Type B pancreatic cell (in vitro differentiated cells): ENCODE measurements around the gene PLPPR1. TPM values are rescaled to one million over a fixed set of nuclear protein-coding genes. Genes with fewer than 3 reads are reported as not detected.

ENCODE experiments used
- DNase-seq: peaks from one replicate; pipeline ENCODE4 v3.0.0; 2021; ENCODE audit warnings: mixed read lengths; ENCODE audit not compliant: unreplicated experiment; ENCODE audit errors: extremely low spot score
- H3K27ac Mint-ChIP-seq: 2 replicates; pipeline ENCODE4 v1.8.0; 2021; ENCODE audit warnings: mild to moderate bottlenecking, mixed read lengths
- H3K27me3 Mint-ChIP-seq: 2 replicates; pipeline ENCODE4 v1.8.0; 2021; ENCODE audit warnings: mixed read lengths
- H3K36me3 Mint-ChIP-seq: 2 replicates; pipeline ENCODE4 v1.8.0; 2021; ENCODE audit warnings: mixed read lengths
- H3K4me1 Mint-ChIP-seq: one replicate; pipeline ENCODE4 v1.8.0; 2021; ENCODE audit warnings: mixed read lengths; ENCODE audit not compliant: unreplicated experiment
- H3K4me3 Mint-ChIP-seq: 2 replicates; pipeline ENCODE4 v1.8.0; 2021; ENCODE audit warnings: mild to moderate bottlenecking, mixed read lengths
- H3K9me3 Mint-ChIP-seq: 2 replicates; pipeline ENCODE4 v1.8.0; 2021; ENCODE audit warnings: mixed read lengths
- total RNA-seq: library from RNA; stranded (reverse); gene quantifications from 2 replicates; pipeline ENCODE4 v1.2.1, GENCODE V29; 2021; ENCODE audit warnings: low replicate concordance
- TF ChIP-seq, protein P1 (sequence below): fragments of 200-600 bp; sonication (generic); conservative IDR thresholded peaks from 2 replicates; pipeline ENCODE4 v1.5.0; 2021; ENCODE audit warnings: antibody characterized with exemption, mild to moderate bottlenecking

The PLPPR1 gene
- total RNA-seq, 1 donor from 2014 or later, result 3.2 TPM

- DNase-seq, result no peak
- H3K9me3 Mint-ChIP-seq, result no peaks in the 10 kb centered on the region
- H3K27me3 Mint-ChIP-seq, result no peaks in the 10 kb centered on the region
- TF ChIP-seq, protein P1, sequence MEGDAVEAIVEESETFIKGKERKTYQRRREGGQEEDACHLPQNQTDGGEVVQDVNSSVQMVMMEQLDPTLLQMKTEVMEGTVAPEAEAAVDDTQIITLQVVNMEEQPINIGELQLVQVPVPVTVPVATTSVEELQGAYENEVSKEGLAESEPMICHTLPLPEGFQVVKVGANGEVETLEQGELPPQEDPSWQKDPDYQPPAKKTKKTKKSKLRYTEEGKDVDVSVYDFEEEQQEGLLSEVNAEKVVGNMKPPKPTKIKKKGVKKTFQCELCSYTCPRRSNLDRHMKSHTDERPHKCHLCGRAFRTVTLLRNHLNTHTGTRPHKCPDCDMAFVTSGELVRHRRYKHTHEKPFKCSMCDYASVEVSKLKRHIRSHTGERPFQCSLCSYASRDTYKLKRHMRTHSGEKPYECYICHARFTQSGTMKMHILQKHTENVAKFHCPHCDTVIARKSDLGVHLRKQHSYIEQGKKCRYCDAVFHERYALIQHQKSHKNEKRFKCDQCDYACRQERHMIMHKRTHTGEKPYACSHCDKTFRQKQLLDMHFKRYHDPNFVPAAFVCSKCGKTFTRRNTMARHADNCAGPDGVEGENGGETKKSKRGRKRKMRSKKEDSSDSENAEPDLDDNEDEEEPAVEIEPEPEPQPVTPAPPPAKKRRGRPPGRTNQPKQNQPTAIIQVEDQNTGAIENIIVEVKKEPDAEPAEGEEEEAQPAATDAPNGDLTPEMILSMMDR, result no peak
- H3K4me3 Mint-ChIP-seq, result no peak overlapping the region
- peaks cover 5% of the 10 kb centered on the region for H3K4me1 Mint-ChIP-seq
- no peak overlapping the region for H3K27ac Mint-ChIP-seq
- no peaks in the 10 kb centered on the region for H3K36me3 Mint-ChIP-seq
Observed at GRCh38 chr9:101362450-101362849, 333.9 kb downstream of the PLPPR1 start.

- Mint-ChIP-seq H3K9me3 (no peaks in the 10 kb centered on the region), H3K4me1 (peaks cover 5% of the 10 kb centered on the region), H3K36me3 (no peaks in the 10 kb centered on the region), H3K4me3 (no peak overlapping the region), H3K27me3 (no peaks in the 10 kb centered on the region), H3K27ac (no peak overlapping the region)
- DNase-seq, result no peak
- TF ChIP-seq, protein P1, result no peak
Observed at GRCh38 chr9:101365181-101365580, 336.7 kb downstream of the PLPPR1 start.

GRCh38 chr9:101366038-101366756 lies 337.7 kb downstream of the PLPPR1 start:
- no peak for DNase-seq
- Mint-ChIP-seq H3K4me3 (no peak overlapping the region), H3K9me3 (no peaks in the 10 kb centered on the region), H3K27ac (no peak overlapping the region), H3K4me1 (peaks cover 5% of the 10 kb centered on the region), H3K27me3 (no peaks in the 10 kb centered on the region), H3K36me3 (no peaks in the 10 kb centered on the region)
- TF ChIP-seq, protein P1, result no peak

DNA sequence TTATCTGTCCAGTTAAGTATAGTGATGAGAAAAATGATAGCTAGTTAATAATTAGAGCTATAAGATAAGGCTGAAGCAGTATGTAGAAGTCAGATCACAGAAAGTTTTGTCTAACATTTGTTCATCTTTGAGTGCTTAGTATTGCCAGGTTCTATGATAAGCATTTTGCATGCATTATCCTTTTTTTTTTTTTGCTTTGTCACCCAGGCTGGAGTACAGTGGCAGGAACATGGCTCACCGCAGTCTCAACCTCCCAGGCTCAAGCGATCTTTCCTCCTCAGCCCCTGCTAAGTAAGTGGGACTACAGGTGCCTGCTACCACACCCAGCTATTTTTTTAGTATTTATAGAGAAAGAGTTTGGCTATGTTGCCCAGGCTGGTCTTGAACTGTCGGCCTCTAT lies 338.8 kb downstream of the PLPPR1 start:
- Mint-ChIP-seq H3K4me3 (no peak overlapping the region), H3K4me1 (peaks cover 5% of the 10 kb centered on the region), H3K36me3 (no peaks in the 10 kb centered on the region), H3K9me3 (no peaks in the 10 kb centered on the region), H3K27ac (no peak overlapping the region), H3K27me3 (no peaks in the 10 kb centered on the region)
- DNase-seq, result no peak
- TF ChIP-seq, protein P1, result no peak

- TF ChIP-seq, protein P1, result no peak
Observed at GRCh38 chr9:101369286-101369685, 340.8 kb downstream of the PLPPR1 start.

More at GRCh38 chr9:101369286-101369685, 340.8 kb downstream of the PLPPR1 start:
- no peak for DNase-seq
- Mint-ChIP-seq H3K27ac (no peak overlapping the region), H3K4me3 (no peak overlapping the region), H3K36me3 (no peaks in the 10 kb centered on the region), H3K4me1 (peaks cover 5% of the 10 kb centered on the region), H3K27me3 (no peaks in the 10 kb centered on the region), H3K9me3 (no peaks in the 10 kb centered on the region)
